SW 1271 (cell line): ENCODE data around the gene ENTPD1.
"Not testable (repeated sequence)": the region's sequence is repeated elsewhere in the genome, so short reads cannot be mapped to it uniquely, and the experiment has no call there.

ENCODE experiments used
- DNase-seq, 2 experiments: peaks; one replicate each; lab custom pipeline; 2025; lab: John Stamatoyannopoulos, UW

ENTPD1 gene

GRCh38 chr10:95794195-95794594, 38.2 kb downstream of the ENTPD1 start:
- DNase-seq, result no peak

- no peak for DNase-seq
Measured at GRCh38 chr10:95795602-95796001, 39.6 kb downstream of the ENTPD1 start.

GRCh38 chr10:95796504-95796903, 40.5 kb downstream of the ENTPD1 start:
- DNase-seq, result no peak

GRCh38 chr10:95798096-95798855, 42.3 kb downstream of the ENTPD1 start:
- DNase-seq, result no peak

- DNase-seq, result not testable (repeated sequence)
Measured at GRCh38 chr10:95800286-95800685, 44.3 kb downstream of the ENTPD1 start.

GRCh38 chr10:95806687-95807380, 50.9 kb downstream of the ENTPD1 start:
- not testable (repeated sequence) for DNase-seq

GRCh38 chr10:95808705-95809308, 52.8 kb downstream of the ENTPD1 start:
- not testable (repeated sequence) for DNase-seq

DNA sequence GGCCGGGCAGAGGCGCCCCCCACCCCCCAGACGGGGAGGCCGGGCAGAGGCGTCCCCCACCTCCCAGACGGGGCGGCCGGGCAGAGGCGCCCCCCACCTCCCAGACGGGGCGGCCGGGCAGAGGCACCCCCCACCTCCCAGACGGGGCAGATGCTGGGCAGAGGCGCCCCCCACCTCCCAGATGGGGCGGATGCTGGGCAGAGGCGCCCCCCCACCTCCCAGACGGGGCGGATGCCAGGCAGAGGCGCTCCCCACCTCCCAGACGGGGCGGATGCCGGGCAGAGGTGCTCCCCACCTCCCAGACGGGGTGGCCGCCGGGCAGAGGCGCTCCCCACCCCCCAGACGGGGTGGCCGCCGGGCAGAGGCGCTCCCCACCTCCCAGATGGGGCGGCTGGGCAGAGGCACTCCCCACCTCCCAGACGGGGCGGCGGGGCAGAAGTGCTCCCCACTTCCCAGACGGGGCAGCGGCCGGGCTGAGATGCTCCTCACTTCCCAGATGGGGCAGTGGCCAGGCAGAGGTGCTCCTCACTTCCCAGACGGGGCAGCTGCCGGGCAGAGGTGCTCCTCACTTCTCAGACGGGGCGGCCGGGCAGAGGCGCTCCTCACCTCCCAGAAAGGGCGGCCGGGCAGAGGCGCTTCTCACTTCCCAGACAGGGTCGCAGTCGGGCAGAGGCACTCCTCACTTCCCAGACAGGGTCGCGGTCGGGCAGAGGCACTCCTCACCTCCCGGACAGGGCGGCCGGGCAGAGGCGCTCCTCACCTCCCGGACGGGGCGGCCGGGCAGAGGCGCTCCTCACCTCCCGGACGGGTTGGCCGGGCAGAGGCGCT, 53.6 kb downstream of the ENTPD1 start:
- DNase-seq, result no peak

GRCh38 chr10:95810198-95810976, 54.4 kb downstream of the ENTPD1 start:
- no peak for DNase-seq

DNA sequence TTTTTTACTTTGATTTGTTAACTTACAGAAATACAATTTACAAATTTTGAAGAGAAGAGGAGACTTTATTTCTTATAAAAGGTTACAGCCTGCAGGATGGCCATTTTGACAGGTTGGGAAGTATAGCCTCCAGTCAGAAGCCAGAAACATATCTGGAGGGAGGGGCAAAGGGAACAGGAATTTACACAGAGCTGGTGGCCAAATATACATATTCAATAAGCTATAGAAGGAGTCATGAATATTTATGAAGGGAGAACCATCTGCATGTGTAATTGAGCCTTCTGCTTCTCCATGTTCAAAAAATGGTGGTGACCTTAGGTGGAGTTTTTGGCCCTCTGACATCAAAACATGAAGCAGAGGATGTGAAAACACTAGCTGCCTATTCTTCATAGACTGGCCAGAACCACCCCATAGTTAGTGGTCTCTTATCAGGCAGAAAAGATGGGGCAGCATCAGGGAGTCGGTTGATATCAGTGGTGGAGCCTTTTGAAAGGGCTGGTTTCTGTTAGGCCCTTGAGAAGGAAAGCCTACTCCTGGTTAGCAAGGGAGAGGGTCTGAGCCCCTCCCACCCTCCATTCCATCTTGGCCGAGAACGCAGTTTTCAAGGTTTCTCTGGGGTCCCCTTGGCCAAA, 57.2 kb downstream of the ENTPD1 start:
- DNase-seq, result no peak

DNA sequence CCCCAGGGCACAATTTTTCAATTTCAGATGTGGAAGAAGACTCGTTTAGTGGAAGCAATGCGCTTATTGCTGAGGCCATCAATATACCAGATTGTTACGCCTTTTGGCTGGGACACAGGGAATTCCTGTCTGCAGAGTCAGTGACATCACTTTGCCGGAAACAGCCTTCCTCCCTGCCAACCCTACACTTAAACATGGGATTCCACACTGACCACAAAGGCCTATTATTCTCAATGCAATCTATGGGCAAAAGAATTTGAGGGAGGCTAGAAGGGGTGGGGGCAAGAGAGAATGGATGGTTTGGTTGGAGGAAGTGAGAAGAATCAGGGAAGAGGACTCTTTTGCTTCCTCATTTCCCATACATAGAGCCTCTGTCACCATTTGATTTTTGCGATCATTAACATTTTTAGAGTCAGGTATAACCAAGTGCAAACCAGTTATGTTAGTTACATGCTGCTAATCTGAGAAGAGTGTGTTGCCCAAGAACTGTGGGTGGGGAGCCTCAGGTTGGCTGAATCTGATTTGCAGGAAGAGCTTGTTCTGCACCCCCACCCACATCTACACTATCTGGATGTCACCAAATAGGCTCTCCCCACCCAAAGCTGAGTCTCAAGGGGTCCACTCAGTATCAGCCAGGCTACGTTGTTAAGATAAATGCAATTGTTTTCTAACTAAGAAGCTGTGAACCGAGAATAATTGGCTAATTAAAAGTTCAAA, 58.2 kb downstream of the ENTPD1 start:
- DNase-seq, result no peak

- DNase-seq, result no peak
Measured at GRCh38 chr10:95815133-95815532, 59.2 kb downstream of the ENTPD1 start.

- DNase-seq, result no peak
Measured at GRCh38 chr10:95815701-95816240, 59.8 kb downstream of the ENTPD1 start.

GRCh38 chr10:95818010-95818409, 62.0 kb downstream of the ENTPD1 start:
- no peak for DNase-seq

DNA sequence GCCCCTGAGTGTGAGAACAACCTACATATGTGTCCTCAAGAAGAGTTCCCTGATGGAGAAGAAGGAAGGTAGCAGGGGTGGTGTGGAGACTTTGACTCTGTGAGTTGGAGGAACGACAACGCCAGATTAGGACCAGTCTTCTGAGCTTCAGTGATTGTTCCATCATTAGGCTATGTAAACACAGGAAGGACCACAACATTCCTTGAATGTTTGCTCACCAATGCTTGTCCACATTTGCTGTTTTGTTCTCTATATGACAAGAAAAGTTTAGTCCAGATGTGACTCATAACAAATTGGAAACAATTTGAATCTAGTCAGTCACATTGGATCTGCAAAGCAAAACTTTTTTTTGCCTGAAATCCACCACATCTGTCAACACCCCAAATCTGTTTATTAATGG, 62.7 kb downstream of the ENTPD1 start:
- DNase-seq, result peak in 1 of 2 experiments; percentile 11

GRCh38 chr10:95819620-95820329, 63.8 kb downstream of the ENTPD1 start:
- no peak for DNase-seq

DNA sequence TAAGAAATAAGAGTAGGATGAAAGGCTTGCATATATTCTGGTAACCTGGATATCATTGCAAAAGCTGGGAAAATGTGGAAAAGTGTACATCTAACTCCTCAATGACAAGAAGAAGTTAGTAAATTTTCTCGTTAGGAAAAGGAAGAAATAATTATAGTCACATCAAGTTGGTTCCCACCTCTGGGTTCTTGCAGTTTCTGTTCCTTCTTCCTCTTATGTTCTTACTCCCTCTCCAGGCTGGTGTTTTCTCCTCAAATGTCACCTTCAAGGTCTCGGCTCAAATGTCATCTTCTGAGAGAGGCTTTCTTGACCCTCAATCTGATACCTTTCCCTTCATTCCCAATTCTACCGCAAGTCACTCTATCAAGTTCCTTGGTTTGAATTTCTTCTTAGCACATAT, 64.4 kb downstream of the ENTPD1 start:
- no peak for DNase-seq

GRCh38 chr10:95821720-95822119, 65.8 kb downstream of the ENTPD1 start:
- DNase-seq, result no peak

DNA sequence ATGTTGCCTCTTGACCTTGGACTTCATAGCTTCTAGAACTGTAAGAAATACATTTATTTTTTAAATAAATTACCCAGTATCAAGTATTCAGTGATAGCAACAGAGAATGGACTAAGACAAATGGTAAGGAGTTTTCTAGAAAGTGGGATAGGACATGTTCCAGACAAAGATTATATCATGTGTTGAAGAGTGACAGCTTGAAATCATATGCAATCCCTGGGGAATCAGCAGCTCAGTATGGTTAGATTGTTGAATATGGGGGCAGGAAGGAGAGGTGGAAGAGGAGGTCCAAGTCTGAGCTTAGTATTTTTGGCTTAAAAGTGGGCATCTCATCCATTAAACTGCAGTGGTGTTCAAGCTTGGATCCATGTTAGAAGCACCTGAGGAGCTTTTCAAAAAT, 74.1 kb downstream of the ENTPD1 start:
- DNase-seq, result no peak
